ENCODE measurements around the gene FGD3.

DNA sequence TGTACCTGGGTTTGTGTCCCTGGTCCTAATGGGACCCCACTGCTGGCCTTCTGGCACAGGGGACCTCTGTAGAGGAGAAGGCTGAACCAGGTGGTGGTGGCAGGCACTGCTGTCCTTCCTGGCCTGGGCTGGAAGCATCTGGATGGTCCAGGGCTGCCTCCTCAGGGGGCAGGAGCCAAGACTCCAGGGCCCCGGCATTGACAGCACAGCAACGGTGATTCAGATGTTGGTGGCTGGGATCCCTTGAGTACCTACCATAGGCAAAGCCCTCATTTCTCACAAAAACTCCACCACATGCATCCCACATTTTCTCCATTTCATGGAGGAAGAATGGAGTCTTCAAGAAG lies 15.0 kb downstream of the FGD3 start:
- TF ChIP-seq POLR2AphosphoS5 (IDR thresholded peaks at IDR 0.05; ENCODE audit: low read depth, low read length) = no peak
- no peak for TF ChIP-seq POLR2A (IDR thresholded peaks at IDR 0.05; ENCODE audit: low read depth, low read length)
